Kidney tubule cell (primary cell): ENCODE data around the gene AKR1C1.
A peak's percentile ranks its signal among the peaks of the same experiment; 100 is the strongest.
"Not testable (repeated sequence)": the region's sequence is repeated elsewhere in the genome, so short reads cannot be mapped to it uniquely, and the experiment has no call there.

Experiments used
- DNase-seq: peaks from one replicate; pipeline ENCODE4 v3.0.0-alpha.2; 2018; ENCODE audit warnings: low spot score

The AKR1C1 gene

GRCh38 chr10:4983615-4984216 lies 20.5 kb downstream of the AKR1C1 start:
- DNase-seq: no peak

- DNase-seq: no peak
These were observed 21.0 kb downstream of the AKR1C1 start for GRCh38 chr10:4984223-4984622.

GRCh38 chr10:4984971-4985594 lies 21.9 kb downstream of the AKR1C1 start:
- DNase-seq: peak; percentile 65

- not testable (repeated sequence) for DNase-seq
These were observed 24.9 kb downstream of the AKR1C1 start for GRCh38 chr10:4988000-4988641.

- no peak for DNase-seq
These were observed 27.0 kb downstream of the AKR1C1 start for GRCh38 chr10:4990217-4990616.

GRCh38 chr10:4991463-4991862 lies 28.2 kb downstream of the AKR1C1 start:
- not testable (repeated sequence) for DNase-seq

GRCh38 chr10:4992564-4992963 lies 29.3 kb downstream of the AKR1C1 start:
- DNase-seq: not testable (repeated sequence)

- not testable (repeated sequence) for DNase-seq
These were observed 31.0 kb downstream of the AKR1C1 start for GRCh38 chr10:4994260-4994659.

- no peak for DNase-seq
These were observed 35.5 kb downstream of the AKR1C1 start for GRCh38 chr10:4998671-4999070.

GRCh38 chr10:5002013-5002727 lies 39.0 kb downstream of the AKR1C1 start:
- DNase-seq: no peak

GRCh38 chr10:5003127-5004029 lies 40.2 kb downstream of the AKR1C1 start, which contains the start of gene AKR1C2:
Gene AKR1C2 (minus strand): TSS chr10:5003857. CDS start chr10:5003835, 22 bp downstream.
- DNase-seq: not testable (repeated sequence)

GRCh38 chr10:5004030-5004385 lies 40.8 kb downstream of the AKR1C1 start:
- DNase-seq: not testable (repeated sequence)

- not testable (repeated sequence) for DNase-seq
These were observed 41.3 kb downstream of the AKR1C1 start for GRCh38 chr10:5004501-5004900.

GRCh38 chr10:5008857-5009548 lies 45.8 kb downstream of the AKR1C1 start:
- peak; percentile 60 for DNase-seq

- DNase-seq: not testable (repeated sequence)
These were observed 46.8 kb downstream of the AKR1C1 start for GRCh38 chr10:5010043-5010442.

GRCh38 chr10:5011392-5011791 lies 48.2 kb downstream of the AKR1C1 start:
- not testable (repeated sequence) for DNase-seq

GRCh38 chr10:5012595-5012994 lies 49.4 kb downstream of the AKR1C1 start:
- DNase-seq: no peak

GRCh38 chr10:5013385-5013784 lies 50.2 kb downstream of the AKR1C1 start:
- no peak for DNase-seq

- not testable (repeated sequence) for DNase-seq
These were observed 51.1 kb downstream of the AKR1C1 start for GRCh38 chr10:5014200-5014910.

GRCh38 chr10:5014936-5015335 lies 51.7 kb downstream of the AKR1C1 start:
- DNase-seq: peak; percentile 43
